PC-3 (cell line): ENCODE measurements around the gene R3HDM4. TPM values are rescaled to one million over a fixed set of nuclear protein-coding genes. Genes with fewer than 3 reads are reported as not detected.
A peak's percentile ranks its signal among the peaks of the same experiment; 100 is the strongest.

ENCODE experiments used
- ATAC-seq: fragments of 200-7000 bp; cut with Tn5 transposase; 2 replicates; pipeline ENCODE4 v1.9.1; 2020; ENCODE audit warnings: mild to moderate bottlenecking, moderate library complexity
- BruUV-seq: library from RNA; stranded (reverse); fragments of 400-500 nt; replicated peaks from 2 replicates; lab custom pipeline; 2021; lab: Mats Ljungman, UMichigan
- CTCF ChIA-PET: fragments of 300-600 bp; sonication (Branson Sonifier 250); formaldehyde crosslinking; loops from one replicate; lab custom pipeline; 2022; ENCODE audit warnings: antibody characterized with exemption; lab: Charles Lee
- POLR2A ChIA-PET: fragments of 300-600 bp; sonication (Branson Sonifier 250); formaldehyde crosslinking; loops from one replicate; lab custom pipeline; 2022; ENCODE audit warnings: antibody characterized with exemption; ENCODE audit not compliant: unreplicated experiment; lab: Charles Lee
- DNase-seq: peaks from one replicate; pipeline ENCODE4 v3.0.0-alpha.2; 2015
- H2AFZ ChIP-seq: fragments of 300-600 bp; sonication (generic); 2 replicates; pipeline ENCODE4 v1.6.0; 2016; ENCODE audit warnings: antibody characterized with exemption, low read length
- H3F3A ChIP-seq: fragments of 300-600 bp; sonication (generic); one replicate; pipeline ENCODE4 v1.6.0; 2017; ENCODE audit warnings: antibody characterized with exemption, low read length, control low read depth, mild to moderate bottlenecking; ENCODE audit not compliant: unreplicated experiment
- H3K27ac ChIP-seq: fragments of 300-600 bp; sonication (generic); 2 replicates; pipeline ENCODE4 v1.5.1; 2016; ENCODE audit warnings: mild to moderate bottlenecking, low read length
- H3K27me3 ChIP-seq: fragments of 300-600 bp; sonication (generic); 2 replicates; pipeline ENCODE4 v1.6.1; 2016; ENCODE audit warnings: low read length, mixed read lengths
- H3K36me3 ChIP-seq: fragments of 300-600 bp; sonication (generic); 2 replicates; pipeline ENCODE4 v1.6.1; 2016; ENCODE audit warnings: low read depth, mixed run types, low read length, mixed read lengths
- H3K4me1 ChIP-seq: fragments of 300-600 bp; sonication (generic); 2 replicates; pipeline ENCODE4 v1.5.1; 2016; ENCODE audit warnings: low read length; ENCODE audit not compliant: insufficient read depth
- H3K4me2 ChIP-seq: fragments of 300-600 bp; sonication (generic); 2 replicates; pipeline ENCODE4 v1.6.0; 2016; ENCODE audit warnings: low read length
- H3K4me3 ChIP-seq: fragments of 300-600 bp; sonication (generic); 2 replicates; pipeline ENCODE4 v1.5.1; 2016; ENCODE audit warnings: mild to moderate bottlenecking, low read length, mixed read lengths
- H3K79me2 ChIP-seq: fragments of 300-600 bp; sonication (generic); 2 replicates; pipeline ENCODE4 v1.6.1; 2017; ENCODE audit warnings: low read length, mixed read lengths
- H3K9ac ChIP-seq: fragments of 300-600 bp; sonication (generic); 2 replicates; pipeline ENCODE4 v1.6.0; 2016; ENCODE audit warnings: mild to moderate bottlenecking, low read length
- H3K9me2 ChIP-seq: fragments of 300-600 bp; sonication (generic); replicated peaks from 2 replicates; pipeline ENCODE4 v1.6.1; 2016; ENCODE audit warnings: mixed run types, low read length, mixed read lengths
- H3K9me3 ChIP-seq: fragments of 300-600 bp; sonication (generic); 2 replicates; pipeline ENCODE4 v1.6.1; 2016; ENCODE audit warnings: low read length, mixed read lengths
- H4K20me1 ChIP-seq: fragments of 300-600 bp; sonication (generic); 2 replicates; pipeline ENCODE4 v1.6.1; 2016; ENCODE audit warnings: low read length, mixed read lengths
- CTCF ChIP-seq: fragments of 300-600 bp; sonication (generic); conservative IDR thresholded peaks from 2 replicates; pipeline ENCODE4 v1.5.1; 2017; ENCODE audit warnings: antibody characterized with exemption, low read depth, mild to moderate bottlenecking, low read length
- EZH2 ChIP-seq: fragments of 300-600 bp; sonication (generic); IDR thresholded peaks from one replicate; pipeline ENCODE4 v1.6.1; 2017; ENCODE audit warnings: antibody characterized with exemption, mild to moderate bottlenecking, low read length; ENCODE audit not compliant: unreplicated experiment
- EZH2phosphoT487 ChIP-seq: fragments of 300-600 bp; sonication (generic); IDR thresholded peaks from 2 replicates; pipeline ENCODE4 v1.6.1; 2018; ENCODE audit warnings: mild to moderate bottlenecking, antibody characterized with exemption, low read length, borderline replicate concordance
- intact Hi-C: fragments of 100-400 bp; cut with micrococcal nuclease; formaldehyde crosslinking; loops from 2 replicates; pipeline ENCODE4 v1.9.0; 2023
- total RNA-seq: library from RNA; depleted of rRNA; stranded (reverse); fragments of >200 nt; gene quantifications from 2 replicates; pipeline ENCODE4 v1.2.3, GENCODE V29; 2014

Gene R3HDM4
- total RNA-seq, 1 experiment from 2014 or later, result 44.9 TPM

- Histone ChIP-seq H3K4me2 (no peak overlapping the region), H3F3A (no peaks in the 10 kb centered on the region), H3K36me3 (no peaks in the 10 kb centered on the region; the same call in 1 of the 2 replicates), H3K9me3 (no peaks in the 10 kb centered on the region), H2AFZ (no peak overlapping the region), H3K4me1 (peaks cover 12% of the 10 kb centered on the region), H3K9me2 (no peaks in the 10 kb centered on the region), H4K20me1 (no peaks in the 10 kb centered on the region), H3K9ac (no peak overlapping the region), H3K27me3 (no peaks in the 10 kb centered on the region), H3K27ac (no peak overlapping the region), H3K4me3 (no peak overlapping the region), H3K79me2 (no peaks in the 10 kb centered on the region)
- no peak for ATAC-seq
- no peak for DNase-seq
- ChIA-PET POLR2A (no interaction called here), CTCF (no interaction called here)
- no TSS peak for BruUV-seq
- no peak for TF ChIP-seq EZH2
- no peak for TF ChIP-seq CTCF
- no peak for TF ChIP-seq EZH2phosphoT487
- intact Hi-C loops, result no loop called here
These were observed 42.0 kb downstream of the R3HDM4 start for GRCh38 chr19:870963-871401.

- Histone ChIP-seq H3K27me3 (no peaks in the 10 kb centered on the region), H4K20me1 (no peaks in the 10 kb centered on the region), H3K36me3 (no peaks in the 10 kb centered on the region), H3K9ac (no peak overlapping the region), H3K27ac (no peak overlapping the region), H3K79me2 (no peaks in the 10 kb centered on the region), H3K4me1 (peaks cover 12% of the 10 kb centered on the region), H3K4me2 (no peak overlapping the region), H3K9me3 (no peaks in the 10 kb centered on the region), H3K9me2 (no peaks in the 10 kb centered on the region), H3K4me3 (no peak overlapping the region), H2AFZ (no peak overlapping the region), H3F3A (no peaks in the 10 kb centered on the region)
- ChIA-PET POLR2A (no interaction called here), CTCF (no interaction called here)
- TF ChIP-seq EZH2 (no peak), CTCF (no peak)
- BruUV-seq, result no TSS peak
- DNase-seq (no peak), ATAC-seq (no peak)
- intact Hi-C loops, result no loop called here
These were observed 42.7 kb downstream of the R3HDM4 start for GRCh38 chr19:870314-870713.

- Histone ChIP-seq H3K4me2 (peak overlapping the region; percentile 39; the same call in 1 of the 2 replicates), H4K20me1 (no peaks in the 10 kb centered on the region), H3K27me3 (no peaks in the 10 kb centered on the region), H3K9me2 (no peaks in the 10 kb centered on the region), H3F3A (no peaks in the 10 kb centered on the region), H3K9ac (peak overlapping the region; percentile 65), H3K9me3 (no peaks in the 10 kb centered on the region), H3K4me3 (no peak overlapping the region), H3K79me2 (no peaks in the 10 kb centered on the region), H3K4me1 (peaks cover 12% of the 10 kb centered on the region), H2AFZ (no peak overlapping the region), H3K27ac (peak overlapping the region; percentile 89), H3K36me3 (no peaks in the 10 kb centered on the region)
- no peak for TF ChIP-seq CTCF
- TF ChIP-seq EZH2phosphoT487, result no peak
- no peak for TF ChIP-seq EZH2
- intact Hi-C loops, result no loop called here
- ATAC-seq (peak; percentile 70), DNase-seq (peak; percentile 84)
- POLR2A ChIA-PET, result no interaction called here
- no TSS peak for BruUV-seq
- CTCF ChIA-PET, result no interaction called here
These were observed 43.5 kb downstream of the R3HDM4 start for GRCh38 chr19:869245-870177.
